Fibroblast of pulmonary artery (primary cell): ENCODE data around the gene CISD2.
A peak's percentile ranks its signal among the peaks of the same experiment; 100 is the strongest.
"Not testable (repeated sequence)": the region's sequence is repeated elsewhere in the genome, so short reads cannot be mapped to it uniquely, and the experiment has no call there.

Experiments
- DNase-seq: peaks from one replicate; pipeline ENCODE4 v3.0.0-alpha.2; 2010; ENCODE audit warnings: low read depth
- H3K4me3 ChIP-seq: replicated peaks from 2 replicates; pipeline ENCODE4 v1.5.1; 2011; ENCODE audit warnings: low read depth, mild to moderate bottlenecking, control low read depth, low read length, moderate library complexity
- CTCF ChIP-seq: IDR thresholded peaks from 2 replicates; pipeline ENCODE4 v1.5.1; 2011; ENCODE audit warnings: mild to moderate bottlenecking, control low read depth, low read length, inconsistent platforms; ENCODE audit errors: missing control alignments

CISD2 gene

GRCh38 chr4:102850370-102850769 is 18.4 kb upstream of the CISD2 start:
- no peak for DNase-seq
- H3K4me3 ChIP-seq, result no peak overlapping the region
- TF ChIP-seq CTCF, result no peak

- DNase-seq, result no peak
- no peak for TF ChIP-seq CTCF
- H3K4me3 ChIP-seq, result no peak overlapping the region
Measured at GRCh38 chr4:102858828-102859464, 9.8 kb upstream of the CISD2 start.

GRCh38 chr4:102860611-102861324 is 8.0 kb upstream of the CISD2 start:
- DNase-seq, result no peak
- no peak overlapping the region for H3K4me3 ChIP-seq
- no peak for TF ChIP-seq CTCF

- no peak overlapping the region for H3K4me3 ChIP-seq
- DNase-seq, result no peak
- no peak for TF ChIP-seq CTCF
Measured at GRCh38 chr4:102862016-102862415, 6.8 kb upstream of the CISD2 start.

GRCh38 chr4:102862747-102863146 is 6.0 kb upstream of the CISD2 start:
- no peak for DNase-seq
- no peak overlapping the region for H3K4me3 ChIP-seq
- no peak for TF ChIP-seq CTCF

GRCh38 chr4:102865327-102865726 is 3.5 kb upstream of the CISD2 start:
- not testable (repeated sequence) for DNase-seq, H3K4me3 ChIP-seq

GRCh38 chr4:102867278-102868152 is 1.3 kb upstream of the CISD2 start:
- DNase-seq, result no peak
- TF ChIP-seq CTCF, result no peak
- peak overlapping the region; percentile 77 for H3K4me3 ChIP-seq
